Measurements from ENCODE around the gene PAK6. TPM values are rescaled to one million over a fixed set of nuclear protein-coding genes. Genes with fewer than 3 reads are reported as not detected.

Gene PAK6
- total RNA-seq, 1 donor from 2014 or later: not detected

- intact Hi-C loops (cut with DNase I): loop anchor here (5.0 kb wide), 1 partner anchor 86 kb away; no protein-coding TSS in a partner anchor
- no peak for TF ChIP-seq CTCF (IDR thresholded peaks at IDR 0.05)
- peaks cover 36% of the 10 kb centered on the region for H3K27me3 ChIP-seq
These were observed 42.4 kb downstream of the PAK6 start for GRCh38 chr15:40281057-40281800.

DNA sequence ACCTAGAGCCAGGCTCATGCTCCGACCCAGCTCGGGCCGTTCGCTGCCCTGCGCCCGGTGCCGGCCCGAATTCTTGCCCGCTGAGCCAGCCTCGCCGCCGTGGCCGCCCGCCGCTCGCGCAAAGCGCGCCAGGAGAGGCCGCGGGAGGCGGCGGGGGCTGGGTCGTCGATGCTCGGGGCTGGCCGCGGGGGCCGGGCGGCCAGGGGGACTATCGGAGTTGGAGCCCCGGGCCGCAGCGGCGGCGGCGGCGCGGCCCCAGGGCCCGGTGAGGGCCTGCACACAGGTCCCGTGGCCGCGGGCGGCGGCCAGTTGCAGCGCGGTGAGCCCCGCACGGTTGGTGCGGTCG, 42.9 kb downstream of the PAK6 start:
- no peak for DNase-seq (ENCODE audit: low spot score in 2 of 2)
- Histone ChIP-seq H3K27ac (no peak overlapping the region), H3K36me3 (no peaks in the 10 kb centered on the region), H3K9me3 (no peaks in the 10 kb centered on the region), H3K4me3 (peak overlapping the region; percentile 54 to 68), H3K4me1 (peaks cover 21 to 26% of the 10 kb centered on the region in 2 donors), H3K27me3 (peaks cover 36% of the 10 kb centered on the region)
- no peak for TF ChIP-seq CTCF (IDR thresholded peaks at IDR 0.05)
- intact Hi-C loops (cut with DNase I): loop anchor here (5.0 kb wide), 1 partner anchor 86 kb away; no protein-coding TSS in a partner anchor

More at GRCh38 chr15:40281057-40281800, 42.4 kb downstream of the PAK6 start:
- Histone ChIP-seq H3K4me1 (peaks cover 21 to 26% of the 10 kb centered on the region in 2 donors), H3K9me3 (no peaks in the 10 kb centered on the region), H3K4me3 (peak overlapping the region; percentile 54 to 68), H3K27ac (no peak overlapping the region), H3K36me3 (no peaks in the 10 kb centered on the region)
- DNase-seq (ENCODE audit: low spot score in 2 of 2): no peak

DNA sequence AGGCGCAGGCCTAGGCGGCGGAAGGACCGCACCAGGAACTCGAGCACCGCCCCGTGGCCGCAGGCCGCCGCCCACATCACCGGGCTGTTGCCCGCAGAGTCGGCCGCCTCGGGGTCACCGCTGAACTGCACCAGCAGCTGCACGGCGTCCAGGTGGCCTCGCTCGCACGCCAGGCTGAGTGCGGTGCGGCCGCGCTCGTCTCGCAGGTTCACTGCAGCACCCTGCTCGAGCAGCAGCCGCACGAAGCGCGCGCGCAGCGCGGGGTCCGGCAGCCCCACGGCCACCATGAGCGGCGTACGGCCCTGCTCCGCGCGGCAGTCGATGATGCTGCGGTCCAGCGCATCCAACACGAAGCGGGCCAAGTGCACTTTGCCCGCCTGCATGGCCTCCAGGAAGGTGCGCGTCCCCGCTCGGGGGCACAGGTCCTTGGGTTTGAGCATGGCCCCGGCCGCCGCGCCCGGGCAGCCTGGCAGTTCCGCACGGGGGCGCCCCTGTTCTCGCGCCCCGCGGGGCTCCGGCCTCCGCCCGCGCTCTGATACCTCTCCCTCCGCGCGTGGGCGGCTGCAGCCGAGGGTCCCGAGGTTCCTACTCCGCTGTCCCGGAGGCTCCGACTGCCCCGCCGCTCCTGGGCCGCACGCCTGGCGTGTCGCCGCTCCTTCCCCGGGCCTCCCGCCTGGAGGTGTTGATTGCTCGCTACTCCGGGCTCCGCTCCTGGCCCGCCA, 43.4 kb downstream of the PAK6 start:
- peak; percentile 3 to 28 (median 5) for TF ChIP-seq CTCF (IDR thresholded peaks at IDR 0.05)
- no peaks in the 10 kb centered on the region for H3K9me3 ChIP-seq
- DNase-seq (ENCODE audit: low spot score in 2 of 2): no peak

GRCh38 chr15:40282869-40283614, 44.2 kb downstream of the PAK6 start, which contains the start of gene ANKRD63:
Gene ANKRD63, minus strand, starts transcription at chr15:40283064. Its CDS starts 478 bp downstream, at chr15:40282586.
- no peak within 1 kb of the TSS for H3K27ac ChIP-seq
- intact Hi-C loops (cut with DNase I): loop anchor here (5.0 kb wide), 1 partner anchor 84 kb away; no protein-coding TSS in a partner anchor
- no peaks in the 10 kb centered on the region for H3K36me3 ChIP-seq
- TF ChIP-seq CTCF (IDR thresholded peaks at IDR 0.05): no peak
- H3K27me3 ChIP-seq: peaks cover 36% of the 10 kb centered on the region
- no peak for DNase-seq (ENCODE audit: low spot score in 2 of 2)
- H3K9me3 ChIP-seq: no peaks in the 10 kb centered on the region
- H3K4me1 ChIP-seq: peaks cover 21 to 26% of the 10 kb centered on the region in 2 donors
- H3K4me3 ChIP-seq: peak within 1 kb of the TSS; percentile 54 to 68

More for the DNA sequence above, 43.4 kb downstream of the PAK6 start:
- peak overlapping the region; percentile 54 to 68 for H3K4me3 ChIP-seq
- intact Hi-C loops (cut with DNase I): loop anchor here (5.0 kb wide), 1 partner anchor 85 kb away; no protein-coding TSS in a partner anchor
- no peaks in the 10 kb centered on the region for H3K36me3 ChIP-seq
- H3K4me1 ChIP-seq: peaks cover 21 to 26% of the 10 kb centered on the region in 2 donors
- no peak overlapping the region for H3K27ac ChIP-seq
- H3K27me3 ChIP-seq: peaks cover 36% of the 10 kb centered on the region

GRCh38 chr15:40283615-40284300, 44.9 kb downstream of the PAK6 start:
- no peaks in the 10 kb centered on the region for H3K9me3 ChIP-seq
- no peak overlapping the region for H3K27ac ChIP-seq
- peaks cover 36% of the 10 kb centered on the region for H3K27me3 ChIP-seq
- intact Hi-C loops (cut with DNase I): loop anchor here (5.0 kb wide), 1 partner anchor 84 kb away; no protein-coding TSS in a partner anchor
- no peak for DNase-seq (ENCODE audit: low spot score in 2 of 2)
- TF ChIP-seq CTCF (IDR thresholded peaks at IDR 0.05): no peak
- H3K4me3 ChIP-seq: no peak overlapping the region
- no peaks in the 10 kb centered on the region for H3K36me3 ChIP-seq
- peaks cover 21 to 26% of the 10 kb centered on the region in 2 donors for H3K4me1 ChIP-seq

Measured in ascending aorta (tissue), 2 donors.